Measurements from ENCODE around the gene RAF1. TPM values are rescaled to one million over a fixed set of nuclear protein-coding genes. Genes with fewer than 3 reads are reported as not detected.
"Not testable (repeated sequence)": the region's sequence is repeated elsewhere in the genome, so short reads cannot be mapped to it uniquely, and the experiment has no call there.

Gene RAF1
- total and polyA plus RNA-seq, 5 donors: 88.0 to 146 (median 138) TPM

- H3K4me1 ChIP-seq (ENCODE audit: control insufficient read depth, insufficient read depth, low read length); H3K4me3 ChIP-seq (ENCODE audit: low read length); H3K27ac ChIP-seq (ENCODE audit: low read length); H3K27me3 ChIP-seq (ENCODE audit: control insufficient read depth, insufficient read depth); intact Hi-C loops (cut with DNase I); DNase-seq; ATAC-seq; H3K9me3 ChIP-seq (ENCODE audit: control insufficient read depth, low read length): not testable (repeated sequence)
- 94% methylated on average over 10 of the region's 10 CpGs for WGBS
Measured at GRCh38 chr3:12701601-12702000, 37.7 kb upstream of the RAF1 start.

DNA sequence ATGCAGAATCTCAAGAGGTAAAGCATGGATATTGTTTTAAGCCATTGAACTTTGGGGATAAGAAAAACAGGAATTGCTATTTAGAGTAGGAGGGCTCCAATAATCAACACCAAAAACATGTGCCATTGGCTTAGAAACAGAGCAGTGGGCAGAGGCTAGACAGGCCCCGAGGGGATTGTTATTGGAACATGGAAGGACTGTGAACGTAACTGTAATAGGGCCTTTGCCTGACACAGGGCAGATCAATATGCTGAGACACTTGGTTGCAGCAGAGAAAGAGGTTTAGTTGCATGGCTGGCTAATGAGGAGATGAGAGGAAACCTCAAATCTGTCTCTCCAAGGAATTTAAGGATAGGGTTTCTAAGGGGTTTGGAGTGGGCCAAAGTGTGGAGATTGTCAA lies 36.9 kb upstream of the RAF1 start:
- DNase-seq (no peak), ATAC-seq (no peak)
- Histone ChIP-seq H3K9me3 (ENCODE audit: control insufficient read depth, low read length) (no peaks in the 10 kb centered on the region), H3K4me3 (ENCODE audit: low read length) (no peak overlapping the region), H3K4me1 (ENCODE audit: control insufficient read depth, insufficient read depth, low read length) (peaks cover 1% of the 10 kb centered on the region), H3K27me3 (ENCODE audit: control insufficient read depth, insufficient read depth) (no peaks in the 10 kb centered on the region), H3K27ac (ENCODE audit: low read length) (no peak overlapping the region)
- intact Hi-C loops (cut with DNase I): no loop called here
- WGBS: 79% methylated on average over 2 of the region's 2 CpGs

DNA sequence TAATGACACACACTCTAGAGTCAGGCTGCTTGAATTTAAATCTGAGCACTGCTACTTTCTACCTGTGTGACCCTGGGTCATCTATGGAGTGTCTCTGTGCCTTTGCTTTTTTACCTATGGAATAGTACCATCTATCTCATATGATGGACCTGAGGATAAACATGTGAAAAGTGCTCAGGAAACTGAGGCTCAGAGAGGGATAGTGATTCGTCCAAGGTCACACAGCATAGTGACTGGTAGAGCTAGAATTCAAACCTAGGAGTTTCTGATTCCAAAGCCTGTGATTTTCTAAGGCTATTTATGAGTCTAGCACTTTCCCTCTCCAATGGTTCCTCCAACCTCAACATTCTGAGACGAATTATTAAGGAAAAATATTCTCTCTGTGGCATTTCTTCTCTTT lies 32.0 kb upstream of the RAF1 start:
- no peaks in the 10 kb centered on the region for H3K9me3 ChIP-seq (ENCODE audit: control insufficient read depth, low read length)
- no peak for DNase-seq
- 79% methylated on average over 2 of the region's 2 CpGs for WGBS
- H3K4me3 ChIP-seq (ENCODE audit: low read length): no peak overlapping the region
- no peaks in the 10 kb centered on the region for H3K4me1 ChIP-seq (ENCODE audit: control insufficient read depth, insufficient read depth, low read length)
- intact Hi-C loops (cut with DNase I): no loop called here
- H3K27ac ChIP-seq (ENCODE audit: low read length): no peak overlapping the region
- ATAC-seq: no peak
- H3K27me3 ChIP-seq (ENCODE audit: control insufficient read depth, insufficient read depth): no peaks in the 10 kb centered on the region

- Histone ChIP-seq H3K9me3 (ENCODE audit: control insufficient read depth, low read length) (no peaks in the 10 kb centered on the region), H3K4me1 (ENCODE audit: control insufficient read depth, insufficient read depth, low read length) (no peaks in the 10 kb centered on the region), H3K27me3 (ENCODE audit: control insufficient read depth, insufficient read depth) (no peaks in the 10 kb centered on the region), H3K4me3 (ENCODE audit: low read length) (no peak overlapping the region), H3K27ac (ENCODE audit: low read length) (no peak overlapping the region)
- 89% methylated on average over 3 of the region's 3 CpGs for WGBS
- intact Hi-C loops (cut with DNase I): no loop called here
- DNase-seq: no peak
- no peak for ATAC-seq
Measured at GRCh38 chr3:12695112-12695511, 31.2 kb upstream of the RAF1 start.

DNA sequence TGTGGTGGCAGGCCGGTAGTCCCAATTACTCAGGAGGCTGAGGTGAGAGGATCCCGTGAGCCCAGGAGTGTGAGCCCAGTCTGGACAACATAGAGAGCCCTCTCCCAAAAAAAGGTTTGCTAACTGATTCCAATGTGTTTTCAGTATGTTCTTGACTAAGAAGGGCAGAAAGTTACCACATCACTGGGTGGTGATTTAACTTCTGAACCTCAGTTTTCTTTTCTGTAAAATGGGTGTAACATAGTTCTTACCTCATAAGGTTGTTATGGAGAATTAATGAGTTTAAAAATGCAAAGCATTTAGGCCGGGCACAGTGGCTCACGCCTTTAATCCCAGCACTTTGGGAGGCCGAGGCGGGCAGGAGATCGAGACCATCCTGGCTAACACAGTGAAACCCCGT lies 28.5 kb upstream of the RAF1 start:
- WGBS: 94% methylated on average over 8 of the region's 8 CpGs
- no peak overlapping the region for H3K4me3 ChIP-seq (ENCODE audit: low read length)
- intact Hi-C loops (cut with DNase I): no loop called here
- H3K27me3 ChIP-seq (ENCODE audit: control insufficient read depth, insufficient read depth): no peaks in the 10 kb centered on the region
- no peak for DNase-seq
- no peaks in the 10 kb centered on the region for H3K9me3 ChIP-seq (ENCODE audit: control insufficient read depth, low read length)
- no peak for ATAC-seq
- peak overlapping the region; percentile 17 for H3K27ac ChIP-seq (ENCODE audit: low read length)
- no peaks in the 10 kb centered on the region for H3K4me1 ChIP-seq (ENCODE audit: control insufficient read depth, insufficient read depth, low read length)

DNA sequence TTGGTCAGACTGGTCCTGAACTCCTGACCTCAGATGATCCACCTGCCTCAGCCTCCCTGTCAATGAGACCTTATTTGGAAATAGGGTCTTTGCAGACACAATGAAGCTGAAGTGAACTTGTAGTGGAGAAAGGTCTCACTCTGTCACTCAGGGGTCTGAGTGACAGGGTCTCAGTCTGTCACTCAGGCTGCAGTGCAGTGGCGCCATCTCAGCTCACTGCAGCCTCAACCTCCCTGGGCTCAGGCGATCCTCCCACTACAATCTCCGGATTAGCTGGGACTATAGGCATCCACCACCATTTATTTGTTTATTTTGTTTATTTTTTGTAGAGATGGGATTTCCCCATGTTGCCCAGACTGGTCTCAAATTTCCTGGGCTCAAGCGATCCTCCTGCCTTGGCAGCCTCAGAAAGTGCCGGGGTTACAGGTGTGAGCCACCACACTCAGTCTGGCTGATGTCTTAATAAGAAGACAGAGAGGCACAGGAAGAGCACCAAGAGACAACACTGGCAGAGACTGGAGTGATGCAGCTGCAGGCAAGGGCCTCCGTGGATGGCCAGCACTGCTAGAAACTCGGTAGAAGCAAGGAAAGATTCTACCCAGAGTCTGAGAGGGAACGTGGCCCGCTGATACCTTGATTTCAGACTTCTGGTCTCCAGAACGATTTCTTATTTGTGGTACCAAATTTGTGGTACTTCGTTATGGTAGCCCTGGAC lies 26.2 kb upstream of the RAF1 start:
- H3K9me3 ChIP-seq (ENCODE audit: control insufficient read depth, low read length): no peaks in the 10 kb centered on the region
- ATAC-seq: no peak
- H3K4me3 ChIP-seq (ENCODE audit: low read length): no peak overlapping the region
- H3K4me1 ChIP-seq (ENCODE audit: control insufficient read depth, insufficient read depth, low read length): no peaks in the 10 kb centered on the region
- H3K27ac ChIP-seq (ENCODE audit: low read length): no peak overlapping the region
- intact Hi-C loops (cut with DNase I): no loop called here
- WGBS: 75% methylated on average over 11 of the region's 11 CpGs
- no peaks in the 10 kb centered on the region for H3K27me3 ChIP-seq (ENCODE audit: control insufficient read depth, insufficient read depth)
- DNase-seq: no peak

- ATAC-seq: no peak
Measured at GRCh38 chr3:12687948-12688347, 24.0 kb upstream of the RAF1 start.

DNA sequence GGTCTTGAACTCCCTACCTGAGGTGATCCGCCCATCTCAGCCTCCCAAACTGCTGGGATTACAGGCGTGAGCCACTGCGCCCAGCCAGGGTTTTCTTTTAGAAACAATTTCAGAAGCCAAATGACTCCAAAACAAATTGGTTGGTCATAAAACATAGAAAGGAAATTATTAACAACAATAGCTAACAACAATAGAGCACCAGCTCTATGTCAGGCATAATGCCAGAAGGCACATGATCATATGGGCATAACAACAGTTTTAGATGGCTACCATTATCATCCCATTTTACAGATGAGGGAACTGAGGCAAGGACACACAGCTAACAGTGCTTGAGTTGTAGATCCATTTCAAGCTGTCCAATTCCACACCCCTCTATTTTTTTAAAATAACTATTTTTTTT lies 22.2 kb upstream of the RAF1 start:
- DNase-seq: no peak
- Histone ChIP-seq H3K4me3 (ENCODE audit: low read length) (no peak overlapping the region), H3K4me1 (ENCODE audit: control insufficient read depth, insufficient read depth, low read length) (no peaks in the 10 kb centered on the region), H3K9me3 (ENCODE audit: control insufficient read depth, low read length) (no peaks in the 10 kb centered on the region), H3K27ac (ENCODE audit: low read length) (no peak overlapping the region), H3K27me3 (ENCODE audit: control insufficient read depth, insufficient read depth) (no peaks in the 10 kb centered on the region)
- WGBS: 81% methylated on average over 3 of the region's 3 CpGs
- ATAC-seq: no peak
- intact Hi-C loops (cut with DNase I): no loop called here

More at GRCh38 chr3:12687948-12688347, 24.0 kb upstream of the RAF1 start:
- H3K27ac ChIP-seq (ENCODE audit: low read length): no peak overlapping the region
- intact Hi-C loops (cut with DNase I): no loop called here
- H3K4me3 ChIP-seq (ENCODE audit: low read length): no peak overlapping the region
- H3K4me1 ChIP-seq (ENCODE audit: control insufficient read depth, insufficient read depth, low read length): no peaks in the 10 kb centered on the region
- no peak for DNase-seq
- WGBS: 65% methylated on average over 4 of the region's 4 CpGs
- no peaks in the 10 kb centered on the region for H3K9me3 ChIP-seq (ENCODE audit: control insufficient read depth, low read length)
- H3K27me3 ChIP-seq (ENCODE audit: control insufficient read depth, insufficient read depth): no peaks in the 10 kb centered on the region

DNA sequence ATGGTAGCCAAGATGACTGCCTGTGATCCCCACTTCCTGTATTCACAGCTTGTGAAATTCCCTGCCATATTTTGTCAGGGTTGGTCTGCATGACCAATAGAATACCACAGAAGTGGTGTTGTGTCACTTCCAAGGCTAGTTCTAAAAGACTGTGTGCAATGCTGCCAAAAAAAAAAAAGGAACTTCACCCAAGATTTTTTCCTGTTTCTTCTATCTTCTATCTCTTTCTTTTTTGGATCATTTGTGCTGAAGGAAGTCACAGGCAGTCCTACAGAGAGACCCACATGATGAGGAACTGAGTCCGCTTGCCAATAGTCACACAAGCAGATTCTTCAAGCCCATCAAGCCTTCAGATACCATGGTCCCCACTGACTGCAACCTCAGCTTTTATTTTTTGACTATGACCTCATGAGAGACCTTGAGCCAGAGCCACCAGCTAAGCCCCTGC lies 18.1 kb upstream of the RAF1 start:
- no peaks in the 10 kb centered on the region for H3K4me1 ChIP-seq (ENCODE audit: control insufficient read depth, insufficient read depth, low read length)
- no peak overlapping the region for H3K4me3 ChIP-seq (ENCODE audit: low read length)
- H3K27ac ChIP-seq (ENCODE audit: low read length): peak overlapping the region; percentile 73
- no peaks in the 10 kb centered on the region for H3K9me3 ChIP-seq (ENCODE audit: control insufficient read depth, low read length)
- intact Hi-C loops (cut with DNase I): no loop called here
- no peak for DNase-seq
- peak; percentile 80 to 90 for ATAC-seq
- no peaks in the 10 kb centered on the region for H3K27me3 ChIP-seq (ENCODE audit: control insufficient read depth, insufficient read depth)
- 44% methylated on average over 1 of the region's 1 CpG for WGBS

- no peaks in the 10 kb centered on the region for H3K27me3 ChIP-seq (ENCODE audit: control insufficient read depth, insufficient read depth)
- intact Hi-C loops (cut with DNase I): no loop called here
- H3K4me1 ChIP-seq (ENCODE audit: control insufficient read depth, insufficient read depth, low read length): no peaks in the 10 kb centered on the region
- ATAC-seq: peak in 1 of 2 donors; percentile 17
- no peak for DNase-seq
- WGBS: 83% methylated on average over 4 of the region's 4 CpGs
- H3K9me3 ChIP-seq (ENCODE audit: control insufficient read depth, low read length): no peaks in the 10 kb centered on the region
- no peak overlapping the region for H3K4me3 ChIP-seq (ENCODE audit: low read length)
- H3K27ac ChIP-seq (ENCODE audit: low read length): peak overlapping the region; percentile 73
Measured at GRCh38 chr3:12681089-12681942, 17.4 kb upstream of the RAF1 start.

- H3K27ac ChIP-seq (ENCODE audit: low read length): peak overlapping the region; percentile 9
- no peaks in the 10 kb centered on the region for H3K27me3 ChIP-seq (ENCODE audit: control insufficient read depth, insufficient read depth)
- intact Hi-C loops (cut with DNase I): no loop called here
- no peak overlapping the region for H3K4me3 ChIP-seq (ENCODE audit: low read length)
- 67% methylated on average over 6 of the region's 6 CpGs for WGBS
- ATAC-seq (peak; percentile 52 to 78), DNase-seq (no peak)
- H3K9me3 ChIP-seq (ENCODE audit: control insufficient read depth, low read length): no peaks in the 10 kb centered on the region
- H3K4me1 ChIP-seq (ENCODE audit: control insufficient read depth, insufficient read depth, low read length): no peaks in the 10 kb centered on the region
Measured at GRCh38 chr3:12679468-12679867, 15.6 kb upstream of the RAF1 start.

Measured in right cardiac atrium (tissue), 5 donors.